Hindlimb muscle (tissue), 1 donor: ENCODE measurements around the gene FLCN. TPM values are rescaled to one million over a fixed set of nuclear protein-coding genes. Genes with fewer than 3 reads are reported as not detected.
"Not testable (repeated sequence)": the region's sequence is repeated elsewhere in the genome, so short reads cannot be mapped to it uniquely, and the experiment has no call there.

Experiments used
- DNase-seq: peaks from one replicate; pipeline ENCODE4 v3.0.0-alpha.2; 2013
- polyA plus RNA-seq: library from polyadenylated mRNA; unstranded; fragments of 120-200 nt; gene quantifications from one replicate; pipeline ENCODE4 v1.2.1, GENCODE V29; 2013; ENCODE audit not compliant: insufficient read length

The FLCN gene
- polyA plus RNA-seq, 1 donor = 27.7 TPM

DNA sequence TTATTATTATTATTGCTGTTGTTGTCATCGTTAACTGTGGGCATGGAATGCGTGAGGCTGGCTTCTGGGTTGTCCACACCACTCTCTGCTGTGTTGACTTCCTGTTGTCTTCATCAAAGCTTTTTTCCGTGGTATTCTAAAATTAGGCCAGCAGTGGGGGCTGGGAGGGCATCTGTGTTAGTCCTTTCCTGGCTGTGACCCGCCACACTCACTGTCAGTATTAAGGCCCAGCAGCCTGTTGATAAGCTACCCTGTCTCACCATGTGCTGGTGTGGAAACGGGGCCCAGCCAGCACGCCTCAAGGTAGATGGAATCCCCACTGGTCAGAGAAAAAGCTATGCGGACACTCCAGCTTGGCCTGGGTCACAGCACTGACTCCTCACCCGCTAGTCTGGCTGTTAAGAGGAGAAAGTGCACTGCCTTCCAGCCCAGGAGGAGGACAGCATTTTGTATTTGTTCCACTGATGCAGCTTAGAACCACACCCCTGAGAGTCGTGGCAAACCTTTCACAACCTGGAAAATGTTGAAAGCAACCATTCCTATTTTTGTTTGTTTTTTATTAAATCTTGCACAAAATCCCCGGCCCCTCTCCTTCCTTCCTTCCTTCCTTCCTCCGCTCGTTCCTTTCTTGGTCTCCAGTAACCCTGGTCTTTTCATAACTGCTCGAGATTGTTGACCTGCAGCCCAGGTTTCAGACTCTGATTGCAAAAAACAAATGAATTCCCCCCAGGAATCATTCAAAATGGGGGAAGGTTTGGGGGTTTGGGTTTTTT is 51.8 kb downstream of the FLCN start:
- not testable (repeated sequence) for DNase-seq

DNA sequence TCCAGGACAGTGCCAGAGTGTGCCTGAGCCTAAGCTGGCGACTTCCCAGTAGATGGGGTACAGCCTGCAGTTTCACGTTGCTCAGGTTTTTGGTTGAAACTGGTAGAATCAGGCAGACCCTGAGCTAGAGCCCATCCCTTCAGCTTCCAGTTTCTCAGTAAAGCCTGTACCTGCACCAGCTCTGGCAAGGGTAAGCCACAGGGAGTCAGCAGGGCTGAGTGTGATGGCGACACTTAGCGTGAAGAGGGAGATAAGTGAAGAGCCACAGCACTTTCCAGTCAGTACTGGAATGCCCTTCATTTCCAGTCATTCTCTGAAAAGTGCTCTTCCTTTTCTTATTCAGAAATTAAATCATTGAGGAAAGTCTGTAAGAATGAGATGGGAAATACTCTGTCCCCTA is 53.2 kb downstream of the FLCN start:
- DNase-seq = no peak

DNA sequence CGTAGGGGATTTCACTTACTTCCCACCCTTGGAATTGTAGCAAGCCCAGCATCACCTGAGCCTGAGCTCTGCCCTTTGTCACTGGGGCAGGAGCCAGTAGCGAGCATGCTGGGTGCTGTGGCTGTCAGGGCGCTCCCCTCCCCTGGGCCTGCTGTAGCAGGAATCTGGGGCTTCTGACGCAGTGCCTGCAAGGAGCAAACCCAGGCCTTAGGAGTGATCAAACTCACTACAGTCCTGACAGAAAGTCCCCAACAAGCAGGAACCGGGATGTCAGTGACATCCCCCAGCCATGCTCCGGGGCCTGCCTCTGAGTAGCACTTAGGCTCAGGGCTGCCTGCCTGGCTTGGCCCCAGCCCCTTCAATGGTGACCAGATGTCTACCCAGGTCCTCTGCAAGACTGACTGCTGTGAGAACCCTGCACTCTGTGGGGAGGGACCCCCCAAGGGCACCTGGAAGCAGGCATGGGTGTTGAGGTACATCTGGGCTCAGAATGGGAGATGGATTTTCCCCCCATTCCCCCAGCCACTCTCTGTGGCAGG is 54.3 kb downstream of the FLCN start:
- no peak for DNase-seq

DNA sequence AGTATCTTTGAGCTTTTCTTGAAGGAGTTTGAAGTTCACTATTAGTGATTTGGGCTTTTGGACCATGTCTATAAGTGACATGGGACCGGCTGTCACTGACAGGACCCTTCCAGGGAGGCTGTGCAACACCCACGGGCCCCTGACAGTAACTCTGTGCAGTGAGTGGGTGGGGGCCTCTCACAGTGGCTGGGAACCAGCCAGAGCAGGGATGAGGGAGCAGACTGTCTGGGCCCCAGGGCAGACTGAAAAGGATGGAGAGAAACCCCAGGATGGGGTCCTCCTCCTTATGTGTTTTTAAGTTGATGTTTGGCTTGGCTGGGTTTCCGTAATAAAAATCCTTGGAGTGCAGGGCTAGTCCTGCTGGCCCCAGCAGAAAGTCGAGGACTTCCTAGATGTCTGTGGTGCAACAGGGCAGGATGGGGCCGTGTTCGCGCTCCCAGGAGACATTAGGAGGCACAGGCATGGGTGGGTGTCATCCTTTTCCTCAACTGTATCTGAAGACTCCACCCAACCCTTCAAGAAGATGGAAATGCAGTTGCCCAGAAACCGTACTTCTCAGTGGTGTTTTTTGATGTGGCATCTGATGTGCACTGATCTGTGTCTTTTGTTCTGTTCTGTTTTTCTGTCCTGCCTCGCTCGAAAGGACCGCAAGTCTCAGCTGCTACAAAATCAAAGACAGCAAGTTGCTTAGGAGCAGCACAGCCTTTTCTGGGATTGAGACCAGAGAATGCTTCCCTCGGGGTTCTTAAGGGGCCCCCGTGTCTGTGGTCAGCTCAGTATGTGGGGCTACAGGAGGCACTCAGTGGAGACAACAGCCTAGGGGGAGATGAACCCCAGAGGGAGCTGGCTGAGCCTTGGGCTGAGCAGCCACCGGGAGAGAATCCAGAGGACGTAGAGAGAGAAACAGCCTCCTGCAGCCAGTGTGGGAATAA is 55.0 kb downstream of the FLCN start:
- DNase-seq = no peak

DNA sequence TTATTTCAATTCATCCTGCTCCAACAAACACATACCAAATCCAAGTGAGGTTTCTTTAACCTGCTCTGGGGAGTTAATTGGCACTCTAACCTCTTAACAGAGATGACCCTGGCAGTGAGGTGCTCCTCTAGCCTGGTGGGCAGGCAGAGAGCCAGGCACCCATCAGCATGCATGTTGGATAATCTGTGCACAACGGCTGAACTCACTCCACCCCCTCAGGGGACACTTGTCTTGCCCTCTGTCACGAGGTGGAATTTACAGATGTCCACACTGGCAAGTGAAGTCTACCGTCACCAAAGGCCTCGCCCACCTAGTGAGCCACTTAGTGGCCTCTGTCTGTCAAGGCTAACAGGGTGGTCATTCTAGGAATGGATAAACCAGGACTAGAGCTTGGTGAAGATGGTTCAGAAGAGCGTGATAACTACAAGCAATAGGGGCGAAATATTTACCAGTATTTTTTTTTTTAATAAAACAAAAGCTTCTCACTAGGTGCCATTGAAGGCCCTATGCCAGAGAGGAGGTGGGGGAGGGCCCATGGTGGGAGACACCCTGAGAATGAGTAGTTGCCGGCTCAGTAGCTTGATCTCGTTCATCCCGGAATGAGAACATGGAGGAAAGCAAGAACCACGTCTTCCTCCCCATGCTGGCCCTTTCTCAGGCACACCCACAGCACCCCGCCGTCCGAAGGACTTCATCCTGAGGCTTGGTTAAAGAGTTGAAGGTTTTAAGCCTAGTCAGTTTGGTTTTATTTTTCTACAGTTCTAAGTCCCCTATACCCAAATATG is 56.0 kb downstream of the FLCN start:
- DNase-seq = no peak

DNA sequence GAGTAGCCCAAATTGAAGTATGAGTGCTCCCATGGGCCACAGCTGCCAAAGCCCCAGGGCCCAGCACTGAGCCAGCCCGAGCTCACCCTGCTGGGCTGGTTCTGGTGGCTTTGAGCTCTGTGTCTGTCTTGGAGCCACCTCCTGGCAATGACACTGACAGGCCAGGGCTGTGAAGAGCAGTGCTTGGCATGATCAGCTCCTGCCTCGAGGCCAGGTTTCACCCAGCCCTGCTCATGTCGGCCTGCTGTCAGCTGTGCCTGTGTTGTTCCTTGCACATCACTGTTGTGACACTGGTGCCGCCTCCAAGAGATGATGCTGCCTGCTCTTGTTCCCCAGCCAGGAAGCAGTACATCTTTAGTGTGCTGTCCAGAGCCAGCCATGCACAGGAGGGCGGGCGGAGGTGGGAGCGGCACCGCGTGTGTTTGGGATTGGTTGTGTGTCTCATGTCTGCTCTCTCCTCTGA is 56.8 kb downstream of the FLCN start:
- DNase-seq = no peak

DNA sequence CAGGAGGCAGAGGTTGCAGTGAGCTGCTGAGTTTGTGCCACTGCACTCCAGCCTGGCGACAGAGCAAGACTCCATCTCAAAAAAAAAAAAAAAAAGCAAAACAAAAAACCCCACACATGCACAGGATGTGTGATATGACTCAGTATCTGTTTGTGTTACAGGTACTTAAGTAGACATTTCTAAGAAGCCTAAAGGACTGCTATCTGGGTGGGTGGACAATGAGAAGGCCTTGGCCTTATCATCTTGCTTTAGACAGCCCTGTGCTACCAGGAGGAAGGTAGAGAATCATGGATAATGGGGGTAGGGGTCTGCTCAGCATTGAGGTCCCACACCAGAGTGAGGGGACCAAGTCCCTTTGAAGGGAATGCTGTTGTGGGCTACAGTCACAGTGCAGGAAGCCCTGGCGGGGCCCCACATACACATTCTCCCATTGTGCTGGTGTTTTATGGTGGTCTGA is 57.6 kb downstream of the FLCN start:
- DNase-seq = no peak

DNA sequence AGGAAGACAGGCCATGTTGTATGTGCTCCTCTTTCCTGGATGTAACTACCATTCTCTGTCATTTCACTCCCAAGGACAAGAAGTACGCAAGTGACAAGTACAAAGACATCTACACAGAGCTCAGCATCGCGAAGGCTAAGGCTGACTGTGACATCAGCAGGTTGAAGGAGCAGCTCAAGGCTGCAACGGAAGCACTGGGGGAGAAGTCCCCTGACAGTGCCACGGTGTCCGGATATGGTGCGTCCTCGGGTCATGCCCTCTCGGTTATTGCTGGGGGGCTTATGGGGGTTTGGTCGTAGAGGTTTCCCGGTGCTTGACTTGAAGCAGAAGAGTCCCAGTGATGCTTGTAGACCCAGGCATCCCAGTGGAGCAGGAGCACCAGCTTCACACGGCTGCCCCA is 59.8 kb downstream of the FLCN start:
- DNase-seq = no peak

DNA sequence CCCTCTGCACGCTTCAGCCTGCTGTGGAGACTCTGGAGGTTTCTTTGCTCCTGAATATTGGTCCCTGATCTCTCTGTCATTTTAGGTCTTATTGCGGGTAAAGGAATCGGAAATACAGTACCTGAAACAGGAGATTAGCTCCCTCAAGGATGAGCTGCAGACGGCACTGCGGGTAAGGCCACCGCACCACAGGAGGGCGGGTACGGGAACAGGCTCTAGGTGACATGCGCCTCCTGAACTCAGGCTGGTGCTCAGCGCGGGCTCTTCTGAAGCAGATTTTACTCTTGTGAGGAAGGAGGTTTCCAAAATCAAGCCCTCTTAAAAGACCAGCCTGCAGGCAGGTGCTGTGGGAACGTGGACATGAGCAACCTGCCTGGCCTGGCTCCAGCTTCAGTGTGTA is 60.6 kb downstream of the FLCN start:
- no peak for DNase-seq

DNA sequence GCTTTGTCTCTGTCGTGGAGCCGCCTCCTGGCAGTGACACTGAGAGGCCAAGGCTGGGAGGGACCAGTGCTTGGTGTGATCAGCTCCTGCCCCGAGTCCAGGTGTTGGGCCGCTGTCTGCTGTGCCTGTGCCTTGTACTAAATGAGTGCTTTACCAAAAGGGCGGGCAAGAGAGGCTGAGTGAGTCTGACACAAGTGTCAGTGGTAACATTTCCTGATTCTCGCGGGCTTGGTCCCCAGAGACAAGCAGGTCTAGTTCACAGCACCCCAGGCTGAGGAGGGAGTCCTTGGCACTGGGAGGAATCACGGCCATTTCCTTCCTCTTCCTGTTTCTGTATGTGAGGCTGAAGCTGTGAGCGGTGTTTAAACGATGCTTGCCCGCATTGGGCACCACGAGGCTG is 61.1 kb downstream of the FLCN start:
- DNase-seq = no peak

DNA sequence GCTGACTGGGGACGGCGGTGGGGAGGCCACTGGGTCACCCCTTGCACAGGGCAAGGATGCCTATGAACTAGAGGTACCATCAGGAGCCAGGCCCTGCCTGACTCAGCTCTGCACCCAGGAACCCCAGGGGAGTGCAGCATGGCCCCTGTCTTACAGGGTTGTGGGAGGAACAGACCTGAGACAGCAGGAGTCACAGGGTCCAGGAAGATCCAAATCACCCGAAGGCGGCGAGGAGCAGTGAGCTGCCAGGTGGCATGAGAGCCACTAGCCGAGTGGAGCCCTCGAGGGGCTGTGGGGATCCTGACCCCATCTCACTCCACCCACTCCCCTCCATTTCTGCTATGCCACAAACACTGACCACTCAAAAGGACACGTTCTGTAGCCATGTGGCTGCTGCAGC is 61.6 kb downstream of the FLCN start:
- DNase-seq = no peak

DNA sequence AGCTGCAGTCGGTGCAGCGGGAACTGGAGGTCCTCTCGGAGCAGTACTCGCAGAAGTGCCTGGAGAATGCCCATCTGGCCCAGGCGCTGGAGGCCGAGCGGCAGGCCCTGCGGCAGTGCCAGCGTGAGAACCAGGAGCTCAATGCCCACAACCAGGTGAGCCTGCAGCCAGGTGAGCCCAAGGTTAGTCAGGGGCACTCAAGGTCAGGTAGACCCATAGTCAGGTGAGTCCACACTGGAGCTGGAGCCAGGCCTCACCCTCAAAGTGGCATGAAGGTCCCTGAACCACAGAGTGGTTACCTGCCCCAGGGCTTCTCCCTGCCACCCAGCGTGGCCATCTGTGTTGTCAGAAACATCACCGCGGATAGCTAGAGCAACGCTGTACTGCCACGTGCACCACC is 63.0 kb downstream of the FLCN start:
- no peak for DNase-seq

DNA sequence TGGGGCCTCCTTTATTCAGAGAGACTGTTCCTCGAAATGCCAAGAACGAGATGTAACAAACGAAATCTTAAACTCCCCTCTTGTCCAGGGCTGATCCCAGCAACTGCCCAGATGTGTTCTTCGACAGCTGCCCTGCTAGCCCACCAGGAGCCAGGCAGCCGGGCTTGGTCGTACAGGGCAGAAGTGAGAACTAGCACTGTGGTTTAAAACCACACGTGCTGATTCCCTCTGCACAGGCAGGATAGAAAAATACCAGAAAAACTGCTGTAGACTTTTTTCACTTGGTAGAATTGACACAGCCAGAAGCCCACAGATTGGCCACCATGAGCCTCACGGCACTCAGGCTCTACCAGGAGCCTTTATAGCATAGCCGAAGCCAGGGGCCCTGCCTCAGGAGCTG is 64.0 kb downstream of the FLCN start:
- DNase-seq = no peak

DNA sequence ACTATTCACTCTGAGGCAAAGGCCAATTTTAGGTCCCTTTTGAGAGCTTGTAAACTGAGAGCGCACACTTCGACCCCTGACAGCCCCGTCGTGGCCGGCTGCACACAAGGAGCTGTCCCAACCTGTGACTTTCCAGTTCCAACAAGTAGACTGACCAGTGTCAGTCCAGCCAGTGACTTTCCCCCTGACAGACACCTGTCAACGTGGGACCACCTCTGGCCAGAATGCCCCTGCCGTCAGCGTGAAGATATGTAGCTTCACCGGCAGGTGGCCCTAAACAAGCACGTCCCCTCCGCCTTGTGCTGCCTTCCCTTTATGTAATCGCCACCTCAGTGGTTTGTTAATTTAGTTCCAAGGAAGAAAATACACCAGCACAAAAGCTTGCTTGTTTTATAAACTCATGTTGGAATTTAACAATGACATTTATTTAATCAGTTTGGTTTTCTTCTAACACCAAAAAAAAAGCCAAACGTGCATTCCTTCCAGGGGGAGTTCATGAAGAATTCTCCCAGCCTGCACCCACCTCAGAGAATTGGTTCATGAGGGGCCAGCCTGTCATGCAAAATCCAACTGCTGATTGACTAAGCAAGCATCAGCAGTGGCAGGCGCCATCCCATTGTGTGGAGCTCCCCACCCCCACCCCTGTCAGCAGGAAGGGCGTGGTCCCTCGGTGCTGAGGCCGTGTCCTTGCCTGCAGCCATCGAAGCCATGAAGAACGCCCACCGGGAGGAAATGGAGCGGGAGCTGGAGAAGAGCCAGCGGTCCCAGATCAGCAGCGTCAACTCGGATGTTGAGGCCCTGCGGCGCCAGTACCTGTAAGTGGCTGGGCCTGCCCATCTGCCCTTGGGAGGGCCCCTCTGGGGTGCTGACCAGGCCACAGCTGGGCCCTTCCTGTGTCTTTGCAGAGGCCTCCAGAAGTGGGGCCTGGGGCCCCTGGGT is 64.7 kb downstream of the FLCN start:
- no peak for DNase-seq

DNA sequence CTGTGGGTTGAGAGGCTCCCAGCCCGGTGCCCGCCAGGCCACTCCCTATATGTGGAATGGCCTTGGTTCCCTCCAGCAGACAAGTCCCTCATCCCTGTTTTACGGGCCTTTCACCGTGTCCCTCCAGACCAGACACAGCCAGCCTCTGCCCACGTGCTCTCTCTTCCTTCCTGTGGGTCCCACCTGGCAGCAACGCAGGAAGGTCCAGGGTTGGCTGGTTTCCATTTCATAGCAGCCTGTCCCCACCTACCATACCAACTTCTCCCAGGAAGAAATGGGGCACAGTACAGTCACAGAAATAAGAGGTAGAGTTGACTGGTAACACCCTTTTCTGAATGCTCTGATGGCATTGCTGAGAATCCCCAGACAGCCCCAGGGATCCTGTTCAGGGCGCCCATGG is 65.8 kb downstream of the FLCN start:
- DNase-seq = no peak

DNA sequence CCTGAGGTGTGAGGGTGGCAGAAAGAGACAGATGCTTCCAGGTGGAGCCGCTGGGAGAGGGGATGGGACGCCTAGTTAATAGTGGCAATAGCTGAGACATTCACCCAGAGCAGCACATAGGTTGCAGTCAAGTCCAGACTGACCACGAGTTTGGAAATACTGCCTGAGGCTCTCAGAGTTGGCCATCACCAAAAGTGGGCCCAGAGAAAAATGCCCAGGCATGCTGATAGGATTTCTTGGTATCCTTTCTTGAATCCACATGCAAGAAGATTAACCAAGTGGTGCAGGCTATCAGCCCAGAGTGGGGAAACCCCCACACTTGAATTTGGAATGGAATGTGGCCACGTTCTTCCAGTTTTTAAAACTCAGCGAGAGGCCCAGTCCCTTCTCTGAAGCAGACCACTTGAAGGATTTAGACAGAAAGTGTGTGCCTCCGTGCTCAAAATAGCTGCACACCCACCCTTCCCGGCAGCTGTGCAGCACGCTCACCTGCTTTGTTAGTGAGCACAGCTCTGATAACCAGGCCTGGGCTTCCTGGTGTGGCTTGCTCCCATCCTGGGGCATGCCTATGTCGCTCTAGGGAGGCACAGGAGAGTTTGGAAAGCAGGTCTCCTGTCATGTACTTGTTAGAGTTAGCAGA is 66.5 kb downstream of the FLCN start:
- no peak for DNase-seq

DNA sequence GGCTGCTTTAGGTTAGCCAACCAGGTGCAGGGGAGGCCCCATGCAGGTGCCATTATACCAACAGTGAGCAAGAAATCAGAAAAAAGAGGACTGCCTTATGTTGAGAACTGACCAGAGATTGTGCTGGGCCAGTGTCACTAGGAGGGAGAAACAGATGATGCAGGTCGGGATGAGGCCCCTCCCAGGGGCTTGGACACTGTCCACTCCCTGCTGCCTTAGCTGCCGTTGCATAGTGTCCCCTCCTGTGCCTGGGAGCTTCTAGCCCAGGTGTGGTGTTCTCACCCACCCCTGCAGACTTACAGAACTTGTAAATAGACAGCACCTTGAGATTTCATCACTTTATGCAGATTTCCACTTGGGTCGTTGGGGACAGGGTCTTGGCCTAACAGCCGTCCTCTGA is 67.6 kb downstream of the FLCN start:
- no peak for DNase-seq

DNA sequence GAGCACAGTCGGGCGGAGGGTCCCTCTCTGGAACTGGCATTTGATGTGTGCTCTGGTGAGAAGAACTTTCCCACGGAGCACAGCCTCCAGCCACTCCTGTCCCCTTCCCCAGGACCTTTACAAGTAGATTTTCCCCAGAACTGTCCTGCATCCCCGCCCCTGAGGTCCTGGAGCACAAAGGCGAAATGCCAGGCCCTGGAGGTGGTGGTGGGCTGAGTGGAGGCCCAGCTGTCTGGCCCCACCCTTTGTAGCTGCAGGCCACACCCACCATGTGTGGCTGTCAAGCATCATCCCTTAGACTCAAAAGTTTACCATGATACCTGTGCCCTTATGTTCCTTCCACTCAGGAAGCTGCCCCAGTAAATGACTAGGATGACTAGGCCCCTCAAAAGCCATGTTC is 68.6 kb downstream of the FLCN start:
- no peak for DNase-seq

DNA sequence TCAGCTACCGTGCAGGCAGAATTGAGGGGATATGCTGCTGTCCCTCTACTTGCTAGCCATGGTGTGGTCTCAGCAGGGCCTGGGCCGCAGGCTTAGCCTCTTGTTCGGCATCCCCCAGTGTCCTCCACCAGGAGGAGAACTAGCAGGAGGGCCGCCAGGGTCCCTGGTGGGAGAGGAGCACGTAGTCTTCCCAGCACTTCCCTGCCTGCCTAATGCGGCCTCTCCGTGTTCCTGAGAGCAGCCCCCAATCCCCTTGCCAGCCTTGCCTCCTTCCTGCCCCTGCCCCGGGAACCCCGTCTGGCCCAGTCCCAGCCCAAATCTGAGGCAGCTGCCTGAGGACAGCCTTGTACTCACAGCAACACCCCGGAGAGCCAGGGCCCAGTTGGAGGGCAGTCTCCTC is 69.0 kb downstream of the FLCN start:
- no peak for DNase-seq

DNA sequence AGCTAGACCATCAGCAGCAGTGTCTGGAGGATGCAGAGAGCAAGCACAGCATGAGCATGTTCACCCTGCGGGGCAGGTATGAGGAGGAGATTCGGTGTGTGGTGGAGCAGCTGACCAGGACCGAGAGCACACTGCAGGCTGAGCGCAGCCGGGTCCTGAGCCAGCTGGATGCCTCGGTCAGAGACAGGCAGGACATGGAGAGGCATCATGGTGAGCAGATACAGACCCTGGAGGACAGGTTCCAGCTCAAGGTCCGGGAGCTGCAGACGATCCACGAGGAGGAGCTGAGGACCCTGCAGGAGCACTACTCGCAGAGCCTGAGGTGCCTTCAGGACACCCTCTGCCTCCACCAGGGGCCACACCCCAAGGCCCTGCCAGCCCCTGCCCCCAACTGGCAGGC is 69.6 kb downstream of the FLCN start:
- no peak for DNase-seq

DNA sequence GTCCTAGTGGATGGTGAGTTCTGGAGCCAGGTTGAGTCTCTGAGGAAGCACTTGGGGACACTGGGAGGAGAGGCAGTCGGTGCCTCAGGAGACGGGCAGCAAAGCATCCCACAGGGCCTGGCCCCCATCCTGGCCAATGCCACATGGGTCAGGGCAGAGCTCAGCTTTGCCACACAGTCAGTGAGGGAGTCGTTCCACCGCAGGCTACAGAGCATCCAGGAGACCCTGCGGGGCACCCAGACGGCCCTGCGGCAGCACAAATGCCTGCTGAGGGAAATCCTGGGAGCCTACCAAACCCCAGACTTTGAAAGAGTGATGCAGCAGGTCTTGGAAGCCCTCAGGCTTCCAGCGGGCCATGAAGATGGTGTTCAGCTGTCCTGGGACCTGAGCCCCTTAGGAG is 70.5 kb downstream of the FLCN start:
- DNase-seq = no peak
